Activated CD4-positive, alpha-beta T cell treated with anti-CD3 and anti-CD28 coated beads for 4 hours (primary cell): ENCODE measurements around the gene AGAP3.
A peak's percentile ranks its signal among the peaks of the same experiment; 100 is the strongest.

ENCODE experiments used
- DNase-seq, 2 donors: peaks; one replicate each; pipeline ENCODE4 v3.0.0-alpha.2; 2020

Gene AGAP3

DNA sequence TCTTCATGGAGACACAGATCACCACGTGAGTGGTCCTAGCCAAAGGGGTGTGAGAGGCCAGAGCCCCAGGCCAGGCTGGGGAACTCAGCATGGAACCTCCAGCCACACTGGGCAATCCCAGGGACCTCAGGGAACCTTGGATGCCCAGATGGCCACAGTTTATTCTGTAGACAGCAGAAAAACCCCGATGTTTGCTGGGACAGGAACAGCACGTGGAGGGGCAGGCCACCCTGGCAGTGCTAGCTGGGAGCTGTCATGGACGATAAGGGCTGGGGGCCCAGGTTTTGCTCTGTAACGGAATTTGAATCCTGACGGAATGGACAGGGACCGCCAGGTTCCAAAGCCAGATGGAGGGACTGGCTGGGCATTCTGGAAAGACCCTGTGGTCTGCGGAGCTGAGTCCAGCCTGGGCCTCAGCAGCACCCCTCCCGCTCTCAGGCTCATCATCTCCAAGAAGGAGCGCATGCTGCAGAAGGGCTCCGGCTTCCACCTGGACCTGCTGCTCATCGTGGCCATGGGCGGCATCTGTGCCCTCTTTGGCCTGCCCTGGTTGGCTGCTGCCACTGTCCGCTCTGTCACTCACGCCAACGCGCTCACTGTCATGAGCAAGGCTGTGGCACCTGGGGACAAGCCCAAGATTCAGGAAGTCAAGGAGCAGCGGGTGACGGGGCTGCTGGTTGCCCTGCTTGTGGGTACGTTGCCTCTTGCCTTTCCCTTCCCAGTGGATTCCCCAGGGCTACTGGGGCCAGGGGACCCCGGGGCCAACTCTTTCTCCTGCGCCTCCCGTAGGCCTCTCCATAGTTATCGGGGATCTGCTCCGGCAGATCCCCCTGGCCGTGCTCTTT is 11.2 kb upstream of the AGAP3 start:
- no peak for DNase-seq

DNA sequence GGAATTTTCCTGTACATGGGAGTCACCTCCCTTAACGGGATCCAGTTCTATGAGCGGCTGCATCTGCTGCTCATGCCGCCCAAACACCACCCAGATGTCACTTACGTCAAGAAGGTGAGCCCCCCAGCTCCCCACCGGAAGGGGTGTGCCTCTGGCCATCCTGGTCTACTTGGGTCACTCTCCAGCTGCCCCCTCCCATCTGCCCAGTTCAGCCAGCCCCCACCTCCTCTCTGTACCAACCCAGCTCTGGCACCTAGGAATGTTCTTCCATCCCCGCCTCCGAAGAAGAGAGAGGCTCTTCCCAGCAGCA is 10.7 kb upstream of the AGAP3 start:
- no peak for DNase-seq

DNA sequence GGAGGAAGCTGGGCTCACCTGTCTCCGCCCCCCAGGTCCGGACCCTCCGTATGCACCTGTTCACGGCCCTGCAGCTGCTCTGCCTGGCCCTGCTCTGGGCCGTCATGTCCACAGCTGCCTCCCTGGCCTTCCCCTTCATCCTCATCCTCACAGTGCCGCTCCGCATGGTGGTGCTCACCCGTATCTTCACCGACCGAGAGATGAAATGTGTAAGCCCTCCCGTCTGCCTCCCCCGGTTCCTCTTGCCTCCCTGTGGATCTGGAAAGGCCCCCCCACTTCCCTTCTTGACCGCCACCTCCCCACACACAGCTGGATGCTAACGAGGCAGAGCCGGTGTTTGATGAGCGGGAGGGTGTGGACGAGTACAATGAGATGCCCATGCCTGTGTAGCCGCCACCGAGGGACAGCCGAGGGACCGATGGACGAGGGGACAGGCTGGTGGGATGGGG is 10.3 kb upstream of the AGAP3 start:
- no peak for DNase-seq

DNA sequence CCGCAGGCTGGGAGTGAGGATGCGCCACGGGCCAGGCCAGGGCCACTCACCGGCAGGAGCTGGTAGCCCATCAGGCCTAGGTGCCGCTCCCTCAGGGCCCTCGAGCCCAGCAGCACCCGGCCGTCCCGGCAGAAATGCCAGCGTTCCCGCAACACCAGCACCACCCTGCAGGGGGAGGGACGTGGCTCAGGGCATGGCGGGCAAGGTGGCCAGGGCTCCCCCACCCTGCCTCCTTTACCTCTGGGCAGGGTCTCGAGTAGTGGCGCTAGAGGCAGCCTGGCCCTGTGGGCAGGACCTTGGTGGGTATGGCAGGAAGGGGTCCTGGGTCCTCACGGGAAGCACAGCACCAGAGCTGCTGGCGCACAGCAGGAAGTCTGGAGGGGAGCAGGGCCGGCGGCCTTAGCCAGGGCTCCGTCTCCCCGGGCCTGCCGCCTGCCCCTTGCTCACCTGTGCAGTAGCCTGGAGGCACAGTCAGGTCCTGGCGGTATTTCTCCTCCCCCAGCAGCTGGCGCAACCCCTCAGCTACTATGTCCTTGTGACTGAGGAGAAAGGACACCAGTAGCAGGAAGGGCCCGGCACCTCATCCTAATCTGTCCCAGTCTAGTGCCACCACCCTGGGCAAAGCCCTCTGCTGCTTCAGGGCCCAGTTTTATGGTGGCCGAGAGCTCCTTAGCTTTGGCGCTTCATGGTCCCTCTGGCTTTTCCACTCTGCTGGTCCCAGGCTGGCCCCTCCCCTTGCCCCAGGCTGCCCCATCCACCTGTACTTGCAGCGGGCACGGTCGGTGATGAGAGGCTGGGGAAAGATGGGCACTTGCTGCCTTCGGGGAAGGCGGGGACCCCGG is 9.2 kb upstream of the AGAP3 start:
- DNase-seq: no peak

DNA sequence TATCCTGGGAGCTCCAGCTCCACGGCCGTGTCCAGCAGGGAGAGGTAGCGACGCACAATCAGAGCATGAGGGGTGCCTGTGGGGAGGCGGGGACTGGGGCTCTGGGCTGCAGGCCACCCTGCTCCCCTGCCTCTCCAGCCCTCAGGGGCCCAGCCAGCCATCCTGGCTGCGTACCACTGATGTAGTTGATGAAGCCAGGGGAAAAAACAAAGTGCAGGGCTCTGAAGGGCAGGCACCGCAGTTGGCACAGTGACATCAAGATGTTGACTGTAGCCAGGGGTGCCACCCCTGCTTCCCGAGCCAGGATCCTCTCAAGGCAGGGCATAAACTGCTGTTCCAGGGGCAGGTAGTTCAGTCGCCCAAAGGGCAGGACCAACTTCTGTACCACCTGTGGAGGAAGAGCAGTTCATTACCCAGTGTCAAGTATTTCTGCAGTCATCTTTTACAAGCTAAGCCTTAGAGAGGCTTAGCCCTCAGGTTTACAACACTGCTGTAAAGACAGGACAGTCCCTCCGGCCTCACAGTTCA is 8.5 kb upstream of the AGAP3 start:
- no peak for DNase-seq

DNA sequence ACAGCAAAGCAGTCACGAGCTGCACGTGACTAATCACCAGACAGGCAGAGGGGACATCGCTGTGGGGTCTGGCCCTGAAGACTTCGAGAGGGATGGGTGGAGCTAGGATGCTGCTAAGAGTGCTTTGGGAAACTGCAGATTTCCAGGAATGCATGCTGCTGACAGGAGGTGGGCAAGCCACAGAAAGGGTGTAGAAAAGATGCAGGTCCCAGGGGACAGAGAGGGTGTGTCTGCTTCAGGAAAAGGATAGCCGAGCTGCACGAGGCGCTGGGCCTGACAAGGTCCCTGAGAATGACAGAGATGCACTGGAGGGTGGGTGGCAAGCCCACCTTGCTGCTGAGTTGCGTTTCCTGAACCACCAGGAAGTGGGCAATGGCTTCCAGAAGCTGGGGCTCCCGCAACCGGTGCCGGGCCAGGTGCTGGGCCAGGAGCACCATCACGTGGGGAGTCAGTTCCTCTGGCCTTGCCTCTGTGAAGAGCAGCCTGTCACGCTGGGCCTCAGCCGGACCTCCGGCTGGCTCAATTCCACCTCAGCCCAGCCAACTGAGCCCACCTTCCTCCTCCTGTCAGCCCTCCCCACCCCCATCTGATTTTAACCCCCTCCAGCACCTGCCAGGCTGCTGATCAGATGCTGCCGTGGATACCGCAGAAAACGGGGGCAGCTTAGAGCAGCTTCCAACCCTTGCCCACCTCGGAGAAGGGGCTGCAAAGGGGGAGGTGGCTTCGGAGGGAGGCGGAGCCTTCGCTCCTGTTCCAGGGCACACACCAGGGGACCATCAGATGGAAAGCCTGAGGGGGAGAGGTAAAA is 7.8 kb upstream of the AGAP3 start:
- no peak for DNase-seq

DNA sequence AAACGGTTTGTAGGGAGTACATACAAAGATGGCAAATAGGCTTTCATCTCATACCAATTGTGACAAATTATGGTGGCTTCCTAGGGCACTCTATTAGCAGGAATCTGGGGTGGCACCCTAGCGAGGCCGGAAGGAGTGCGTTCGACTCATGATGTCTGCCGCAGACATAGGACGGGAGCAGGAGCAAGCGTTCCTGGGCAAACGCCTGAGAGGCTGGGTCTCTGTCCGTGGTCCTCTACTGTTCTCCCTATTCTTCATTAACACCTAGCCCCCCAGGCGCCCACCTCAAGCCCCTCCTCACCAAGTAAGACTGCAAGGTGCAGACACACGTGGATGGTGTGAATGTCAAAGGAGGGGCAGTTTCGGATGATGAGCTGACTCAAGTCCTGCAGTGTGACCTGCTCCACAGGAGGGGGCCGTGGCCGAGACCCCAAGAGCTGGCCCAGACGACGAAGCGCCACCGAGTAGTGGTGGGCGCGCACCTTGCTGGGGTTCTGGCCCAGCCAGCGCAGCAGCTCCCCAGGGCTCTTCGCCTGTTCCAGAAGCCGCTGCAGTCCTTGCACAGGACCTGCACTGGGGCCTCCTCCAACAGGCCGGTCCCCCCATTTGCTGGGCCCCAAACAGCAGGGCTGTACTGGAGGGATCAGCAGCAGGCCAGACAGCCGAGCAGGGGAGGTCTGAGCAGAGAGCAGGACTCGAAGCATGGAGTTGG is 6.9 kb upstream of the AGAP3 start:
- no peak for DNase-seq

DNA sequence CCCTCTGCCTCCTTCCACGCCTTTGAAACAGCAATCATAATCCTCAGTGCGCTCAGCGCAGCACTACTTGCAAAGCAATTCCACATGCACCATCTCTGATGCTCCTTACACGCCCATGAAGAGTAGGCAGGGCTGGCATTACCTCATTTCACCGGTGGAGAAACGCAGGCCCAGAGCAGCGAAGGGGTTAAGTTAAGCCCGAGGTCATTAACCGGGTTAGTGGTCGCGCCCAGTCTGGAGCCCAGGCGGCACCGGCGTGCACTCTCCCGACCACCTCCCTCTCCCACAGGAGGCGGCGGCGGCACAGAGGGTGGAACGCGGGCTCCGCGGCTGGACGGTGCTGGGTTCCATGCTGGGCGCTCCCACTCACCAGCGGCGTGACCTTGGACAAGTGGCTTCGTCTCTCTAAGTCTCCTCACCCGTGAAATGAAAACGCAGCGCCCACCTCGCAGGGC is 6.2 kb upstream of the AGAP3 start:
- DNase-seq: no peak

DNA sequence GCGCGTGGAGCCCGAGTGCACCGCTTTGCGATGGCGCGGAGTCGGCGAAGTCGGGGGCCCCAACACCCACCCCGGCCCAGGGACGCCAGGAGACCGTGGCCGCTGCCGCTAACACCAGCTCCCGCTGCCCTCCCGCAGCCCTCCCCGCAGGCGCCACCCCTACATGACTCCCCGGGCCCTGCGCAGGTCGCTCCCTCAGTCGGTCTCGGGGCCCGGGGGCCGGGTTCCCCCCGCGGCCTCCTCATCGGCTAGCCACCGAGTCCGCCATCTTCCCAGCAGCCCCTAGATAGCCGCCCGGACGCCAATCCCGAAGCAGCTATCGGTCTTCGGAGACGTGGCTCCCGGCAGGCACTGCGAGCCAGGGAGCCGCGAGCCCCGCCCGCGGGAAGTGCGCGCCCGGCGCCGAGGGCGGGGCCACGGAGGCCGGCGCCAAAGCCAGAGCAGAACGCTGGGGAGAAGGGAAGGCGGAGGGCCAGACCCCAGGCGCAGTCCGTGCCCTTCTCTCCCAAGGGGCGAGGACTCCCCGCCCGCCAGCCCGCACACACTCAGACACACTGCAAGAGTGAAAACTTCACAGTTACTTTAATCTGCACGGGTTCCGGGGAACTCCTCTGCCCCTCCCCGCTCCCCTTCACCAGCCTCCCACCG is 5.6 kb upstream of the AGAP3 start, which contains the start of gene FASTK:
Gene FASTK, minus strand, starts transcription at position 288 of the 648 bp plus-strand sequence. Its CDS starts 43 bp downstream, at position 245.
- DNase-seq: peak; percentile 79 to 87

DNA sequence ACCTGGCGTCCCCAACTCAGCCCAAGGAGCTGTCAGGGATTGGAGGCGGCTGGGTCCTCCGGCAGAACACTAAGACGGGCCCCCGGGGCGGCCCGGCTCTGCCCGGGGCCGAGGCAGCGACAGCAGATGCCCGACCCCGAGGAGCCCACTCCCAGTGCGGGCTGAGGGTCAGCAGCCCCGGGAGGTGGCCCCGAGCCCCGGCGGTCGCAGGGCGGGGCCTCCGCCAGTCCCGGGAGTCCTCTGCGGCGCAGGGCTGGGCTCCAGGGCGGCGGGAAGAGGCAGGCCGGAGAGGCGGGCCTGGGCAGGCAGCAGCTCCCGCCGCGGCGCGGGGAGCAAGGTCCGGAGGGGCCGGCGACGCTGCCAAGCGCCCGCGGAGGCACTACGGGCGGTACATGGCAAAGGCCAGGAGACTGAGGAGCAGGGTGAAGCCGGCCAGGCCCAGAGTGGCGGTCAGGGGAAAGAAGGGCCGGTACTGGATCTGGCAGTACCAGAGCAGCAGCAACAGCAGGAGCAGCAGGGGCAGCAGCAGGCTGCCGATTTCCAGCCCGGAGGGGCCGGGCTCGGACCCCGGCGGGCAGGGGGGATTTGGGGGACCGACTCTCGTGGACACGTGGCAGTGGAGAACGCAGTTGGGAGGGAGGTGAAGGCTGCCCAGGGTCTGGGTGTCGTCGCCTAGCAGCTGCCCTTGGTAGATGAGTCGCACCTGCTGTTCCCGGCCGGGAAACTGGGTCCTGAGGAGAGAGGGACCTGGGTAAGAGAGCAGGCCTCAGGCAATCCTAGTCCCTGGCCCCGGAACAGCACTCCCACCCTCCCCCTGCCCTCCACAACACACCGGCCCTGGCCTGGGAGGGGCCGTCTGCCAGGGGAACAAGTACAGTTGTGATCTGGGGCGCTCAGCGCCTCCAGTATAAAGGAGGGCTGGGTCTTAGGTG is 4.8 kb upstream of the AGAP3 start:
- DNase-seq: no peak

DNA sequence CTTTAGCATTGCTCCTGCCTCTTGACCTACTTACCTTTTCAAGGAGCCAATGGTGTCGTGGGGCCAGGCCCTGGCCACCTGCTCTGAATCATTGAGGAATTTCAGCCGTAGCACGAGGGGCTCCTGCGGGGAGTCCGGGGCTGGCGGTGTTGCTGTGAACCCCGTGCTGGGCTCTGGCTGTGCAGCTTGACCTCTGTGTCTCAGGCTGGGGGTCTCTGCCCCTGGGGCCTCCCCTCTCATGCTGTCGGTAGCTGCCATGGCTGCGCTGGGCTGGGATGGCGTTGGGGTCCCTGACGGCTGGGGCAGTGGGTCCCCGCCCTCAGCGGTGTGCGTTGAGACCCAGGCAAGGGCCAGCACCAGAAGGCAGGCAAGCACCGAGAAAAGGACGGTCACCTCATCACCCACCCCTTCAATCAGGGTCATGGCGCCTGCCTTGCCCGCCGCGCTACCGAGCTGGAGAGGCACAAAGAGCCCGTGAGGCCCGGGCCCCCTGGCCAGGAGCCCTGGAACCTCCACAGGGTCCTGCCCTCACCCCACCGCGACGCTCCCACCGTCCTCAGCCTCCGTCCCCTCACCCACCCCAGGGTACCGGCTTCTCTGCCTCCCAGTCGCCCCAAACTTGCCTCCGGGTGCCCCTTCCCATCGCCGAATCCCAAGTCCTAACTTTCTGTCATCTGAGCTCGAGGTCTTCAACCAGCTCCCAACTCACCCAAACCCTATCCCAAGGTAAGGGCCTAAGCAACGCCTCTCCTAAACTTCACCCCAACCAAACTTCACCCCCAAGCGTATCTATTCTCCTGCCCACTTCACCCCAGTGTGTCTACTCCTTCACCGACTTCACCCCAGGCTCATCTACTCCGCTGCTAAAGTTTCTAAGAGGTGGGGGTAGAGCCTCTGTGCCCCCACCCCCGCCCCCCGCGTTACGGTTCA is 3.9 kb upstream of the AGAP3 start:
- DNase-seq: no peak

DNA sequence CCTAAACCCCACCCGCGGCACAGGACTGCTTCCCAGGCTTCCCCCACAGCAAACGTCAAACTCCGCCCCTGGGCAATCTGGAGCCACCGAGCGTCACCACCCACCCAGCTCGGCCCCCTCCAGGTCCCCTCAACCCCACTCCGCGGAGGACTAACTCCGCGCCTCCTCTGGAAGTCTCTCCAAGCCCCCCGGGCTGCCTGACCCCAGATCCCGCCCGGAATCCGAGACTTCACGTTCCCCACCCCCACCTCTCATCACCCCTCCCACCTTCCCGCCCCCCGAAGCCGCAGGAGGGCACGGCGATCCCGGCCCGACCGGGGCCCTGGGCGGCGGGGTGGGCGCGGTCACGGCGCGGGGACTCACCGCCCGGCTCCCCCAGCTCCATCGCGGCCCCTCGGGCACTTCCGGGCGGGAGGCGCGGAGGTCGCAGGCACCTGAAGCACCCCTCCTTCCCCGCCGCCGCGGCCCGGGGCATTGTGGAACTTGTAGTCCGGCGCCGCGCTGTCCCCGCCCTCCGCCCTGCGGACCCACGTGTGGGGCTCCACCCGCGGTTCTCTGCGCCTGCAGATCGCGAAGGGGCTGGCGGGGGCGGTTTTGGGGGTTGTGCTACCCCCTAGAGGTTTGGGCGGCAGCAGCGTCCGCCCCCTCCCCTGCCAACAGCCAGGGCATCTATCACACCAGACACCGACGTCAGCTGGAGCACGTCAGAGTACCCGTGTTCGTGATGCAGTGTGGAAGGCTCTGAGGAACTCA is 3.0 kb upstream of the AGAP3 start, which contains the start of gene TMUB1:
Gene TMUB1, minus strand, starts transcription at position 423 of the 753 bp plus-strand sequence. CDS start 930 bp downstream, outside the sequence.
- peak; percentile 85 to 87 for DNase-seq

DNA sequence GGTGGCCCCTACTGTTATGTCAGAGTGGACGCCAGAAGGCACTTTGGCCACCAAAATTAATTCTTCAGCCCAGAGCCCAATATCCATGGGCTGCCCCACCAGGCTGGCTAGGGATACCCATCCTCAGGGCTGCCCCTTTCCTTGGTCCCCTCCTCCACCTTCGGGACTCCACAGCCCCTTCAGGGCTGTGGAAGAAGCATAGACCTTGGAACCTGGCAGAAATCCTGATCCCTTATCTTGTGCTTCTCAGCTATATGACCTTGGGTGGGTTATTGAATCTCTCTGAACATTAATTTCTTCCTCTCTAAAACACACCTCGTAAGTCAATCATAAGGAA is 2.5 kb upstream of the AGAP3 start:
- DNase-seq: no peak

DNA sequence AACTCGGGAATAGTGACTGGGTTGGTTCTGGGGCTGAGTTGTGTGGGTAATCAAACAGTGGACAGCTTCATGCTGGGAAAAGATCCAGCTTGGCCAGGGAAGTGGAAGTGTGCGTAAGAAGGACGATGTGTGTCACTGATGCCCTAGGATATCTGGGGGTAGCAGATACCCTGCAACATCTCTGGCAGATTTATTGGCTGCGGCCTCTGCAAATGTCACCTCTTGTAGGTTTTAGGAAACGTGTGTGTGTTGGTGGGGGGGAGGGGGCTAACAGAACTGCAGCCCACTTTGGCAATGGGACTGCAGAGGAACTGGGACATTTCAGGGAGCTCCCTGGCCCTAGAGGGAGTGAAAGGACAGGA is 965 bp upstream of the AGAP3 start:
- DNase-seq: no peak

DNA sequence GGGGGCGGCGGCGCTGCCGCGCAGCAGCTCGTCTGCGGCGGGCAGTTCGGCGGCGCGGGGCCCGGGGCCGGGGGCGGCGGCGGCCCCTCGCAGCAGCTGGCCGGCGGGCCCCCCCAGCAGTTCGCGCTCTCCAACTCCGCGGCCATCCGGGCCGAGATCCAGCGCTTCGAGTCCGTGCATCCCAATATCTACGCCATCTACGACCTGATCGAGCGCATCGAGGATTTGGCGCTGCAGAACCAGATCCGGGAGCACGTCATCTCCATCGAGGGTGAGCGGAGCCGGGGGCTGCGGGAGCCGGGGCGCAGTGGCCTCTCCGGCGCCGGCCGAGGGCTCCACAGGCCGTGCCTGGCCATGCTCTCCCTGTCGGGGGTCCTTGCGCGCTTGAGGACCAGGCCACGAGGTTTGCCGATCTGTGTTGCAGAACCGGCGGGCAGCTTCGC is 548 bp downstream of the AGAP3 start:
- no peak for DNase-seq

DNA sequence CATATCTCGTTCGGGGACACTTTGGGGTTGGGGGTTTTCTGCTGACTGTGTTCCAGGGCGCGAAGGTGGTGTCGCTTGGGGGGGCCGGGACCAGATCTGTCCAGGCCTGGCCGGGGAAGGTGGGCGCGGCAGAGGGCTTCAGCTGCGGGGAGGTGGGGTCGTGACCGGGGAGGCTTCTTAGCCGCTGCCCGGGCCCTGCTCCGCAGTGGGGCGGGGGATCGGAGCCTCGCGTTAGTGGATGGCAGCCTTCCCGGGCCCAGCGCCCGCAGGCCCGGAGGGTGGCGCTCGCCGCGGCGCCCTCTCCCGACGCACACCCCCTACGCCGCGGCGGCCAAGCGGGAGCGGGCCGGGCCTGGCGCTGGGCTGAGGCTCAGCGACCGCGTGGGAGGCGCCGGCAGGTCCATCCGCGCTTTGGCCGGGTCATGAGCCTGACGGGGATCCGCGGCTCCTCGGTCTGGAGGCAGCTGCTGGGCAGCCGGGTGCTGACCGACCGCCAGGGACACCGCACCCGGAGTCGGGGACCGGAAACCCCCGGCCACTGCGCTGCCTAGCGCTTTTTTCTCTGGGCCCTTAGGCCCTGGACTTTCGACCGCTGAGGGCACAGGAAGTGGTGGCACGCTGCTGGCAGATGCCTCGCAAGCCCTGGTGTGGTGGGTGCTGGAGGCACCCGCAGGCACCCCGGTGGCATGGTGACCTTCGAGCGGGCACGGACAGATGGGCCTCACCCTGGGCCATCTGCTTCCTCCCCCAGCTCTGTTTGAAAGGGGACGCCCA is 1.2 kb downstream of the AGAP3 start:
- DNase-seq: peak in 1 of 2 donors; percentile 29

DNA sequence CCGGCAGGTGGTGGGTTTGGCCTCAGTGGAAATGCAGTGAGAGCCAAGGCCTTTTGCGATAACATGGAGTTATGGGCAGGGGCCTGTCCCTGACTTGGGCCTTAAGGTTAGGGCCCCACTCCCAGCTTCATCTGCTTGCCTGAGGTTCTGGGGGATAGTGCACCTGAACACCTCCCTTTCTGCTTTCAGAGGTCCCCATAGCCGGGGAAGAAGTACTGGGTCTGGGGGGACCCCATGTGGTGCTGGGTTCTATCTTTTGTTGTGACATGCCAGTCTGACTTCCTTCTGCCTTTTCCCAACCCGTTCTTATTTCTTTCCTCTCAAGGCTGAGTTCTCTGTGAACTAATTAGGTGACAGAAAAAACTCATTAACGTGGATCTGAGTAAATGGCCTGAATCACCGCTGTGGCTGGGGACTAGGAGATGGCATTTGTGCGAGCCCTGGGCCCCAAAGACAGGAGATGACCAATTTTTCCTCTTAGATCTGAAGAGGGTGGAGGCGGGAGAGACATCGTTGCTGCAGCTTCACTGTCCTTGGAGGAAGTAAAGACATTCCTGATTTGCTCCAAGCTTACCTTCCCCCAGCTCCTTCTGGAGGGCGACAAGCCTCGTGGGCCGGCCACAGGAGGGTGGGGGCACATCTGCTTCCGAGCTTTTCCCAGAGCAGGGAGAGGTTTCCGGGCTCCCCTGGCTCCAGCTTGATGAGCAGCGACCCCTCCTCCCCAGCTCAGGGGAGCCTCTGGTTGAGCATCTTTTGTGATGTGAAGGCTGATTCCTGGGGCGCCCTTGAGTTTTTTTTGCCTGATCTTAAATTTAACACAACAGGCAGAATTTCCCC is 2.0 kb downstream of the AGAP3 start:
- DNase-seq: no peak
